T-helper 17 cell (primary cell): ENCODE measurements around the gene DLL3. TPM values are rescaled to one million over a fixed set of nuclear protein-coding genes. Genes with fewer than 3 reads are reported as not detected.
"Not testable (repeated sequence)": the region's sequence is repeated elsewhere in the genome, so short reads cannot be mapped to it uniquely, and the experiment has no call there.

Source experiments
- ATAC-seq: fragments of 150-1000 bp; cut with Tn5 transposase; 2 replicates; pipeline ENCODE4 v1.10.0; 2021; ENCODE audit warnings: mild to moderate bottlenecking, moderate library complexity
- DNase-seq, 3 donors: peaks; one replicate each; pipeline versions ENCODE4 v3.0.0 to v3.0.0-alpha.2; 2020 to 2021
- H3K9me3 ChIP-seq: one replicate; pipeline ENCODE4 v1.7.0; 2013; ENCODE audit warnings: low read length, mild to moderate bottlenecking; ENCODE audit not compliant: control insufficient read depth, poor library complexity, severe bottlenecking
- H3K27ac Mint-ChIP-seq: one replicate; pipeline ENCODE4 v1.8.0; 2022; ENCODE audit warnings: mild to moderate bottlenecking, moderate library complexity, mixed read lengths
- H3K27me3 Mint-ChIP-seq: one replicate; pipeline ENCODE4 v1.8.0; 2022; ENCODE audit warnings: mixed read lengths
- H3K36me3 Mint-ChIP-seq: one replicate; pipeline ENCODE4 v1.8.0; 2022; ENCODE audit warnings: low read depth, mixed read lengths
- H3K4me1 Mint-ChIP-seq: one replicate; pipeline ENCODE4 v1.8.0; 2022; ENCODE audit warnings: mild to moderate bottlenecking, mixed read lengths
- H3K4me3 Mint-ChIP-seq: one replicate; pipeline ENCODE4 v1.8.0; 2022; ENCODE audit warnings: mild to moderate bottlenecking, moderate library complexity, mixed read lengths
- total RNA-seq, 4 donors: library from RNA in 2 of 4; stranded (reverse) in 2 of 4; gene quantifications; one replicate each; pipeline ENCODE4 v1.2.3 and lab custom pipeline; 2022 to 2026

DLL3 gene
- total RNA-seq, 2 donors from 2014 or later, result not detected

GRCh38 chr19:39473443-39473960 is 25.2 kb upstream of the DLL3 start:
- peak overlapping the region; percentile 83 for H3K27ac Mint-ChIP-seq
- no peaks in the 10 kb centered on the region for H3K9me3 ChIP-seq

GRCh38 chr19:39474139-39474620 is 24.6 kb upstream of the DLL3 start:
- no peaks in the 10 kb centered on the region for H3K9me3 ChIP-seq
- peak; percentile 53 to 76 (median 57) for DNase-seq
- peak; percentile 80 for ATAC-seq
- peaks cover 13% of the 10 kb centered on the region for H3K36me3 Mint-ChIP-seq
- H3K4me3 Mint-ChIP-seq, result peak overlapping the region; percentile 64
- peaks cover 9% of the 10 kb centered on the region for H3K4me1 Mint-ChIP-seq
- H3K27ac Mint-ChIP-seq, result peak overlapping the region; percentile 83
- H3K27me3 Mint-ChIP-seq, result no peaks in the 10 kb centered on the region

More at GRCh38 chr19:39473443-39473960, 25.2 kb upstream of the DLL3 start:
- H3K27me3 Mint-ChIP-seq, result no peaks in the 10 kb centered on the region
- peaks cover 13% of the 10 kb centered on the region for H3K36me3 Mint-ChIP-seq
- ATAC-seq (peak; percentile 4), DNase-seq (no peak)
- peaks cover 9% of the 10 kb centered on the region for H3K4me1 Mint-ChIP-seq
- H3K4me3 Mint-ChIP-seq, result no peak overlapping the region

- Mint-ChIP-seq H3K27ac (peak overlapping the region; percentile 83), H3K4me3 (peak overlapping the region; percentile 2), H3K27me3 (no peaks in the 10 kb centered on the region), H3K4me1 (peaks cover 11% of the 10 kb centered on the region), H3K36me3 (peaks cover 9% of the 10 kb centered on the region)
- no peaks in the 10 kb centered on the region for H3K9me3 ChIP-seq
- ATAC-seq (no peak), DNase-seq (no peak)
Observed at GRCh38 chr19:39475748-39476147, 23.0 kb upstream of the DLL3 start.

- DNase-seq, H3K9me3 ChIP-seq, H3K4me3 Mint-ChIP-seq, H3K36me3 Mint-ChIP-seq, H3K27me3 Mint-ChIP-seq, ATAC-seq: not testable (repeated sequence)
- H3K27ac Mint-ChIP-seq, result peak overlapping the region; percentile 97
- H3K4me1 Mint-ChIP-seq, result peaks cover 20% of the 10 kb centered on the region
Observed at GRCh38 chr19:39479319-39479801, 19.4 kb upstream of the DLL3 start.

- DNase-seq (no peak), ATAC-seq (no peak)
- peak overlapping the region; percentile 97 for H3K27ac Mint-ChIP-seq
- peaks cover 20% of the 10 kb centered on the region for H3K4me1 Mint-ChIP-seq
- H3K36me3 Mint-ChIP-seq, result peaks cover 4% of the 10 kb centered on the region
- H3K9me3 ChIP-seq, result no peaks in the 10 kb centered on the region
- H3K27me3 Mint-ChIP-seq, result no peaks in the 10 kb centered on the region
- H3K4me3 Mint-ChIP-seq, result peak overlapping the region; percentile 94
Observed at GRCh38 chr19:39479916-39480315, 18.8 kb upstream of the DLL3 start.

- no peaks in the 10 kb centered on the region for H3K9me3 ChIP-seq
- Mint-ChIP-seq H3K27ac (peak within 1 kb of the TSS; percentile 97), H3K27me3 (no peaks in the 10 kb centered on the region), H3K36me3 (peaks cover 4% of the 10 kb centered on the region), H3K4me3 (peak within 1 kb of the TSS; percentile 94), H3K4me1 (peaks cover 20% of the 10 kb centered on the region)
- ATAC-seq (peak; percentile 97), DNase-seq (peak; percentile 94 to 98 (median 96))
Observed at GRCh38 chr19:39480337-39481228, 18.2 kb upstream of the DLL3 start, which contains the start of gene TIMM50. Gene TIMM50 (plus strand): TSS chr19:39480838. CDS start chr19:39480854, 16 bp downstream.

GRCh38 chr19:39481229-39481545 is 17.6 kb upstream of the DLL3 start:
- Mint-ChIP-seq H3K4me3 (peak overlapping the region; percentile 94), H3K36me3 (peaks cover 4% of the 10 kb centered on the region), H3K27ac (peak overlapping the region; percentile 97), H3K27me3 (no peaks in the 10 kb centered on the region), H3K4me1 (peaks cover 20% of the 10 kb centered on the region)
- no peak for ATAC-seq
- H3K9me3 ChIP-seq, result no peaks in the 10 kb centered on the region
- no peak for DNase-seq

- no peaks in the 10 kb centered on the region for H3K27me3 Mint-ChIP-seq
- DNase-seq (no peak), ATAC-seq (no peak)
- peaks cover 22% of the 10 kb centered on the region for H3K4me1 Mint-ChIP-seq
- peak overlapping the region; percentile 97 for H3K27ac Mint-ChIP-seq
- H3K4me3 Mint-ChIP-seq, result peak overlapping the region; percentile 94
- no peaks in the 10 kb centered on the region for H3K9me3 ChIP-seq
- peaks cover 1% of the 10 kb centered on the region for H3K36me3 Mint-ChIP-seq
Observed at GRCh38 chr19:39481676-39482075, 17.1 kb upstream of the DLL3 start.

GRCh38 chr19:39483141-39483540 is 15.6 kb upstream of the DLL3 start:
- DNase-seq (no peak), ATAC-seq (no peak)
- no peaks in the 10 kb centered on the region for H3K9me3 ChIP-seq
- H3K27me3 Mint-ChIP-seq, result no peaks in the 10 kb centered on the region
- peaks cover 3% of the 10 kb centered on the region for H3K36me3 Mint-ChIP-seq
- no peak overlapping the region for H3K27ac Mint-ChIP-seq
- H3K4me3 Mint-ChIP-seq, result no peak overlapping the region
- H3K4me1 Mint-ChIP-seq, result peaks cover 24% of the 10 kb centered on the region

- Mint-ChIP-seq H3K27ac (no peak overlapping the region), H3K4me3 (no peak overlapping the region), H3K36me3 (peaks cover 7% of the 10 kb centered on the region), H3K4me1 (peaks cover 6% of the 10 kb centered on the region), H3K27me3 (no peaks in the 10 kb centered on the region)
- no peak for DNase-seq
- ATAC-seq, result no peak
- H3K9me3 ChIP-seq, result no peaks in the 10 kb centered on the region
Observed at GRCh38 chr19:39489756-39490155, 9.0 kb upstream of the DLL3 start.

- peaks cover 6% of the 10 kb centered on the region for H3K36me3 Mint-ChIP-seq
- H3K4me1 Mint-ChIP-seq, result peaks cover 2% of the 10 kb centered on the region
- no peak overlapping the region for H3K4me3 Mint-ChIP-seq
- no peaks in the 10 kb centered on the region for H3K9me3 ChIP-seq
- ATAC-seq, result no peak
- H3K27me3 Mint-ChIP-seq, result peaks cover 10% of the 10 kb centered on the region
- H3K27ac Mint-ChIP-seq, result no peak overlapping the region
- DNase-seq, result no peak
Observed at GRCh38 chr19:39492225-39492624, 6.5 kb upstream of the DLL3 start.

- H3K4me1 Mint-ChIP-seq, result peaks cover 2% of the 10 kb centered on the region
Observed at GRCh38 chr19:39492788-39493187, 6.0 kb upstream of the DLL3 start.

GRCh38 chr19:39494661-39495060 is 4.1 kb upstream of the DLL3 start:
- H3K9me3 ChIP-seq, result no peaks in the 10 kb centered on the region
- DNase-seq (no peak), ATAC-seq (no peak)
- Mint-ChIP-seq H3K27me3 (peaks cover 31% of the 10 kb centered on the region), H3K4me3 (no peak overlapping the region), H3K27ac (no peak overlapping the region), H3K36me3 (peaks cover 8% of the 10 kb centered on the region), H3K4me1 (peaks cover 12% of the 10 kb centered on the region)

More at GRCh38 chr19:39492788-39493187, 6.0 kb upstream of the DLL3 start:
- Mint-ChIP-seq H3K27me3 (peaks cover 16% of the 10 kb centered on the region), H3K27ac (no peak overlapping the region), H3K4me3 (no peak overlapping the region), H3K36me3 (peaks cover 6% of the 10 kb centered on the region)
- no peaks in the 10 kb centered on the region for H3K9me3 ChIP-seq
- DNase-seq (no peak), ATAC-seq (no peak)
